ENCODE results near the gene GNG13.

DNA sequence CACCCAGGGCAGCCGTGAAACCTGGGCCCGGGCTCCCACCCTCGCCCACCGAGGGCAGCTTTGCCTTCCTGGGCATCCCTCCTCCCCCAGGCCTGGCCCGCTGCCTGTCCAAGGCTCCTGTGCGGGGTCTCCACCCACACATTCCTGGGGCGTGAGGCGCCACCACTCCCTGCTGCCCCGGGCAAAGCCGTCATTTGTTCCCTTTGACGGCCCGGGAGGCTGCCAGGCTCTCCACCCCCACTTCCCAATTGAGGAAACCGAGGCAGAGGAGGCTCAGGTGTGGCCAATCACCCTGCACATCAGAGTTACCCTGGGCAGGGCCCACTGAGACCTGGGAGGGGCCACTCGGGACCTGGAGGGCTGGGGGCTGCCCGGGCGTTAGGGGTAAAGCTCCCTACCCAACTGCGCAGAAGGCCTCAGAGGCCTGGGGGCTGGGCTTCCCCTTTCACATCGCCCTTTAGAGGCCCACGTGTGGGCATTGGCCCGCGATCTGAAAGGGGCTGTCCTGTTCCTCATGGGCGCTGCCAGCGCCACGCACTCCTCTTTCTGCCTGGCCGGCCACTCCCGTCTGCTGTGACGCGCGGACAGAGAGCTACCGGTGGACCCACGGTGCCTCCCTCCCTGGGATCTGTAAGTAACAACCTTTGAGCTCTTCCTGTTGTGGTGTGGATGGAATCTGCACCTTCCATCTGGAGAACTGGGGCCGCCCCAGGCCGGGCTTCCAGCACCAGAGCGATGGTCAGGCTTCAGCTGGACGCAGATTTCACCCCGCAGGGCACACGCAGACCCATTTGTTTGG is 39.8 kb downstream of the GNG13 start, which contains the start of gene MSLN:
- TF ChIP-seq, protein P1, sequence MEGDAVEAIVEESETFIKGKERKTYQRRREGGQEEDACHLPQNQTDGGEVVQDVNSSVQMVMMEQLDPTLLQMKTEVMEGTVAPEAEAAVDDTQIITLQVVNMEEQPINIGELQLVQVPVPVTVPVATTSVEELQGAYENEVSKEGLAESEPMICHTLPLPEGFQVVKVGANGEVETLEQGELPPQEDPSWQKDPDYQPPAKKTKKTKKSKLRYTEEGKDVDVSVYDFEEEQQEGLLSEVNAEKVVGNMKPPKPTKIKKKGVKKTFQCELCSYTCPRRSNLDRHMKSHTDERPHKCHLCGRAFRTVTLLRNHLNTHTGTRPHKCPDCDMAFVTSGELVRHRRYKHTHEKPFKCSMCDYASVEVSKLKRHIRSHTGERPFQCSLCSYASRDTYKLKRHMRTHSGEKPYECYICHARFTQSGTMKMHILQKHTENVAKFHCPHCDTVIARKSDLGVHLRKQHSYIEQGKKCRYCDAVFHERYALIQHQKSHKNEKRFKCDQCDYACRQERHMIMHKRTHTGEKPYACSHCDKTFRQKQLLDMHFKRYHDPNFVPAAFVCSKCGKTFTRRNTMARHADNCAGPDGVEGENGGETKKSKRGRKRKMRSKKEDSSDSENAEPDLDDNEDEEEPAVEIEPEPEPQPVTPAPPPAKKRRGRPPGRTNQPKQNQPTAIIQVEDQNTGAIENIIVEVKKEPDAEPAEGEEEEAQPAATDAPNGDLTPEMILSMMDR (IDR thresholded peaks at IDR 0.05; ENCODE audit: insufficient read depth, low read depth, low read length) = no peak
- TF ChIP-seq EZH2 (IDR thresholded peaks at IDR 0.05; ENCODE audit: insufficient read depth, low read length) = no peak

Data from astrocyte (in vitro differentiated cells and primary cell).